Activated T-cell treated with anti-CD3 and anti-CD28 coated beads, Interleukin-2, amount 50 U/mL, for 4 hours (primary cell): Measurements from ENCODE around the gene CRKL. TPM values are rescaled to one million over a fixed set of nuclear protein-coding genes. Genes with fewer than 3 reads are reported as not detected.
A peak's percentile ranks its signal among the peaks of the same experiment; 100 is the strongest.

Experiments
- ATAC-seq, 2 donors: fragments of 200-7000 bp; cut with Tn5 transposase; one replicate each; pipeline ENCODE4 v1.10.0; 2021
- DNase-seq: peaks from one replicate; pipeline ENCODE4 v3.0.0-alpha.2; 2020
- H3K27me3 Mint-ChIP-seq: one replicate; pipeline ENCODE4 v1.8.0; 2021; ENCODE audit warnings: low read depth, mixed read lengths
- H3K36me3 Mint-ChIP-seq: one replicate; pipeline ENCODE4 v1.8.0; 2022; ENCODE audit warnings: mixed read lengths; ENCODE audit not compliant: insufficient read depth
- H3K4me1 Mint-ChIP-seq: one replicate; pipeline ENCODE4 v1.8.0; 2021; ENCODE audit warnings: low read depth, mixed read lengths
- H3K4me3 Mint-ChIP-seq: one replicate; pipeline ENCODE4 v1.8.0; 2021; ENCODE audit warnings: mild to moderate bottlenecking, moderate library complexity, mixed read lengths
- H3K9me3 Mint-ChIP-seq: one replicate; pipeline ENCODE4 v1.8.0; 2021; ENCODE audit warnings: mixed read lengths
- total RNA-seq, 3 donors: library from RNA; stranded (reverse); gene quantifications; one replicate each; pipeline ENCODE4 v1.2.1, GENCODE V29; 2021

Gene CRKL
- total RNA-seq, 3 donors from 2014 or later, result 82.9 to 90.5 (median 89.2) TPM

DNA sequence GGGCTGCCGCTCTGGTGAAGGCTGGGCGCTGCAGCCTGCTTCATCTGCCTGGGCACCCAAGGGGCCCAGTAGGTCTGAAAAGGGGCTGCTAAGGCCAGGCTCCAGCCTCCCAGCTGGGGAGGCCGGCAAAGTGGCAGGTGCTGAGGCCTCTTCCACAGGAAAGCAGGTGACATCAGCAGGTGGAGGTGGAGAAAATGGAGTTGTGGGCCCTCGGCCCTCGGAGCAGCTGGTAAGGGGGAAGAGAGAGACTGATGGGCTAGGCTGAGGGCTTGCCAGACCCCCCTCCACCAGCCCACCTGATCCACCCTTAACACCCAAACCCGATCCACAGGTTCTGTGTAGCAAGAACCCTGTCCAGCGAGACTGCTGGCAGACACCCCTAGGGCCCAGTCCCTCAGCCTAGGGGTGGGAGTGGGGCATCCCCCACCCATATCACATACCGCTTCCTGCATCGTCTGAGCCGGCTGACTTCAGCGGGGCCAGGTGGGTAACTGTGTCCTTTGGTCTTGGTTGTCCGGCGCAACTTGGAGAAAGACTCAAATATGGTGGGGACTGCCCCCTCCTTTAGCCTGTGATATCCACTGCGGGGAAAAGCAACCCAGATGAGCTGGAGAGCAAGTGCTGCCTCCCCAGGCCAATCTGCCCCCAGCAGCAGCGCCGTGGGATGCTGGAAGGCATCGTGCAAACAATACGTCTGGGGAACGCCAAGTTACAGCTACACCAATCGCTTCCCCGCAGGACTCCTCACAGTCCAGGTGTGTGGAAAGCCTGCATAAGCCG, 83.2 kb downstream of the CRKL start:
- ATAC-seq, result no peak
- H3K4me1 Mint-ChIP-seq, result peaks cover 27% of the 10 kb centered on the region
- peak overlapping the region; percentile 92 for H3K4me3 Mint-ChIP-seq
- no peaks in the 10 kb centered on the region for H3K9me3 Mint-ChIP-seq
- no peaks in the 10 kb centered on the region for H3K27me3 Mint-ChIP-seq
- H3K36me3 Mint-ChIP-seq, result peaks cover 5% of the 10 kb centered on the region
- DNase-seq, result no peak

DNA sequence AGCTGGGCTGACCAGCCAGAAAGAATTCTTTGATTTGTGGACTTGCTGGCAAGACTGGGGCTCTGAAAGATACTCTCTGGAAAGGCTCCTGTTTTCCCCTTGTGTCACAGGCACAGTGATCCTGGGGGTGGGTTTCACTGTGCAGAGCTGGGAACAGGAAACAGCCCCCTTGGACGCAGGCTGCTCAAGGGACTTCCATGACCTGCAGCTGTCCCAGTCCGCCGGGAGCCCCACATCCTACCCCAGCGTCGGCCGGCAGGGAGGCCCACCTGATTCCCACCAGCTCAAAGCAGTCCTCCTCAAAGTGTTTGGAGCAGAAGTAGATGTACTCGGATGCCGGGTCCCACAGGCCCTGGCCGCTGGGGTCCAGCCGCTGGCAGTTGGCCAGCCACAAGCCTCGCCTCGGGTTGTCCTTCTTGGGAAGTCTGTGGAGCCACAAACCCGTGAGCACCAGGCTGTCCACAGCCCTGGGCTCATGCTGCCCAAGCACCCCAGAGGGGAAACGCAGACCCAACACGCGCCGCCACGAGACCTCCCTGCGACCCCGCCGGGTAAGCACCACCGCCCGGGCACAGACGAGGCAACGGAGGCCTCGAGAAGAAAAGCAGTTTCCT, 83.9 kb downstream of the CRKL start:
- H3K27me3 Mint-ChIP-seq, result no peaks in the 10 kb centered on the region
- H3K9me3 Mint-ChIP-seq, result no peaks in the 10 kb centered on the region
- no peak for DNase-seq
- H3K36me3 Mint-ChIP-seq, result peaks cover 5% of the 10 kb centered on the region
- H3K4me1 Mint-ChIP-seq, result peaks cover 27% of the 10 kb centered on the region
- no peak for ATAC-seq
- H3K4me3 Mint-ChIP-seq, result peak overlapping the region; percentile 92

DNA sequence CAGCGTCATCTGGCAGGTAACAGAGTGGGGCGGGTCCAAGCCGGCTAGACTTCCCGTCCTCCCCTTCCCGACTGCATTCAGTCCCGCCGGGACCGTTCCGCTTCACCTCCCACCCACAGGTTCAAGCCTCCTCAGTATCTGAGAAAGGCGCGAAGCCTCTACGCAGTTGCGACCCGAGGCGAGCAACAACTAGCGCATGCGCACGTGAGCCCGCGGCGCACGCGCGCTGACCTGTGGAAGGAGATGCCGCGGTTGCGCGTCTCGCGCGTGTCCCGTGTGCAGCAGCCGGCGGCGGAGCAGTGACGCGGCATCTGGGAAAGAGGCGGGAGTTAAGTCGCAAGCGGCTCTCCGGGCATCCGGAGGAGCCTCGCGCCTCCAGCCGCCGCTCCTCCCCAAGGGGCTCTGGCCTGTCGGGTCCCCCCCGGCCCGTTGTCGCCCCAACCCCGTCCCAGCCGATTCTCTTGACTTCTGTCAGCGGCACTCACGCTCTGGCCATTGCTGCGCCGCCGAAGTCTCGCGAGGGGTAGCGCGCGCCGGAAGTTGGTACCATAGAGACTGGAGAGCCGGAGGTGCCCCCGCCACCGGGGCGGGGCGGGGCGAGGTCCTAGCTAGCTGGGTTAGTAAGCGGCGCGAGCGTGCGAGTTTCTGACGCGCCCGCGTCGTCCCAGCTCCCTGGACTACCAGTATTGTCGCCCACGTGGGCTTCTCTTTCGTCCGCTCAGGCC, 84.6 kb downstream of the CRKL start, which contains the start of gene THAP7:
THAP7 (minus strand) TSS at position 518 of the 725 bp plus-strand sequence; CDS start at position 311, 207 bp downstream.
- Mint-ChIP-seq H3K36me3 (peaks cover 5% of the 10 kb centered on the region), H3K9me3 (no peaks in the 10 kb centered on the region), H3K4me1 (peaks cover 27% of the 10 kb centered on the region), H3K27me3 (no peaks in the 10 kb centered on the region), H3K4me3 (peak within 1 kb of the TSS; percentile 92)
- ATAC-seq, result peak; percentile 92
- peak; percentile 97 for DNase-seq

Other genes with a start within 250 kb of the CRKL start
- gene SERPIND1, start 143.3 kb upstream of the CRKL start, total RNA-seq, result under 1 TPM in 1 of 3 donors, not detected in 2; 0.15 TPM
- gene PI4KA, start 58.6 kb upstream of the CRKL start, total RNA-seq, result 10 to 100 TPM; 64.1 to 66.6 (median 66.5) TPM
- 10 to 100 TPM; 19.0 to 22.6 (median 22.2) TPM for gene SNAP29, start 58.4 kb upstream of the CRKL start, total RNA-seq
- gene AIFM3, start 49.8 kb downstream of the CRKL start, total RNA-seq, result under 1 TPM; 0.30 to 0.78 (median 0.47) TPM
- gene LZTR1, start 64.9 kb downstream of the CRKL start, total RNA-seq, result 10 to 100 TPM; 82.4 to 96.6 (median 84.7) TPM
- gene THAP7, start 84.7 kb downstream of the CRKL start, total RNA-seq, result 10 to 100 TPM; 53.6 to 55.0 (median 53.6) TPM
- under 1 TPM in 1 of 3 donors, not detected in 2; 0.13 TPM for gene P2RX6, start 97.8 kb downstream of the CRKL start, total RNA-seq
- gene SLC7A4, start 115.2 kb downstream of the CRKL start, total RNA-seq, result under 1 TPM in 2 of 3 donors, not detected in 1; 0.10 to 0.13 TPM
- not detected for gene LRRC74B, start 128.5 kb downstream of the CRKL start, total RNA-seq